Measurements from ENCODE around the gene ZRANB3.
"Not testable (repeated sequence)": the region's sequence is repeated elsewhere in the genome, so short reads cannot be mapped to it uniquely, and the experiment has no call there.

- TF ChIP-seq YY1 (IDR thresholded peaks at IDR 0.05; ENCODE audit: insufficient read depth, insufficient read length); ZNF274 (IDR thresholded peaks at IDR 0.05; ENCODE audit: low read depth, low read length): not testable (repeated sequence)
Observed at GRCh38 chr2:135089597-135089996, 441.4 kb downstream of the ZRANB3 start.

Measured in NT2/D1 (cell line).